ENCODE data around the gene CACNA1G. TPM values are rescaled to one million over a fixed set of nuclear protein-coding genes. Genes with fewer than 3 reads are reported as not detected.
A peak's percentile ranks its signal among the peaks of the same experiment; 100 is the strongest.

The CACNA1G gene
- total RNA-seq, 2 donors from 2014 or later = 3.4 to 6.6 TPM

- Histone ChIP-seq H3K4me3 (no peak overlapping the region), H3K9me3 (no peaks in the 10 kb centered on the region), H3K27ac (peak overlapping the region in 1 of 2 donors; percentile 12), H3K36me3 (no peaks in the 10 kb centered on the region), H3K27me3 (replicated peaks; ENCODE audit: insufficient read depth) (no peaks in the 10 kb centered on the region), H3K4me1 (replicated peaks) (peaks cover 4% of the 10 kb centered on the region)
- peak; percentile 40 for DNase-seq (ENCODE audit: low spot score)
- WGBS = 51% methylated on average over 6 of the region's 6 CpGs
- TF ChIP-seq POLR2A (IDR thresholded peaks at IDR 0.05) (no peak), CTCF (IDR thresholded peaks at IDR 0.05) (no peak), POLR2AphosphoS5 (IDR thresholded peaks at IDR 0.05) (no peak)
- intact Hi-C loops (cut with DNase I) = no loop called here
These were observed 45.4 kb upstream of the CACNA1G start for GRCh38 chr17:50514936-50515702.

GRCh38 chr17:50517011-50517410, 43.5 kb upstream of the CACNA1G start:
- intact Hi-C loops (cut with DNase I) = no loop called here
- Histone ChIP-seq H3K36me3 (no peaks in the 10 kb centered on the region), H3K27me3 (replicated peaks; ENCODE audit: insufficient read depth) (no peaks in the 10 kb centered on the region), H3K9me3 (no peaks in the 10 kb centered on the region), H3K4me3 (no peak overlapping the region), H3K27ac (no peak overlapping the region), H3K4me1 (replicated peaks) (peaks cover 4% of the 10 kb centered on the region)
- DNase-seq (ENCODE audit: low spot score) = no peak
- TF ChIP-seq POLR2AphosphoS5 (IDR thresholded peaks at IDR 0.05) (no peak), CTCF (IDR thresholded peaks at IDR 0.05) (no peak), POLR2A (IDR thresholded peaks at IDR 0.05) (no peak)
- WGBS = 87% methylated on average over 4 of the region's 4 CpGs

GRCh38 chr17:50517504-50518383, 42.8 kb upstream of the CACNA1G start:
- peak overlapping the region in 1 of 2 donors; percentile 20 for H3K27ac ChIP-seq
- no peak overlapping the region for H3K4me3 ChIP-seq
- intact Hi-C loops (cut with DNase I) = no loop called here
- no peaks in the 10 kb centered on the region for H3K36me3 ChIP-seq
- no peak for TF ChIP-seq POLR2AphosphoS5 (IDR thresholded peaks at IDR 0.05)
- no peak for TF ChIP-seq CTCF (IDR thresholded peaks at IDR 0.05)
- TF ChIP-seq POLR2A (IDR thresholded peaks at IDR 0.05) = no peak
- DNase-seq (ENCODE audit: low spot score) = no peak
- no peaks in the 10 kb centered on the region for H3K27me3 ChIP-seq (replicated peaks; ENCODE audit: insufficient read depth)
- no peaks in the 10 kb centered on the region for H3K9me3 ChIP-seq
- 79% methylated on average over 8 of the region's 8 CpGs for WGBS
- peaks cover 4% of the 10 kb centered on the region for H3K4me1 ChIP-seq (replicated peaks)

- no peak for TF ChIP-seq CTCF (IDR thresholded peaks at IDR 0.05)
- no peak for TF ChIP-seq POLR2AphosphoS5 (IDR thresholded peaks at IDR 0.05)
- no peak for TF ChIP-seq POLR2A (IDR thresholded peaks at IDR 0.05)
- no peaks in the 10 kb centered on the region for H3K27me3 ChIP-seq (replicated peaks; ENCODE audit: insufficient read depth)
- no peaks in the 10 kb centered on the region for H3K9me3 ChIP-seq
- WGBS = 60% methylated on average over 13 of the region's 13 CpGs
- no peaks in the 10 kb centered on the region for H3K36me3 ChIP-seq
- H3K4me1 ChIP-seq (replicated peaks) = peaks cover 4% of the 10 kb centered on the region
- H3K27ac ChIP-seq = peak overlapping the region; percentile 20
- no peak overlapping the region for H3K4me3 ChIP-seq
- intact Hi-C loops (cut with DNase I) = no loop called here
- no peak for DNase-seq (ENCODE audit: low spot score)
These were observed 42.0 kb upstream of the CACNA1G start for GRCh38 chr17:50518384-50519023.

Data from prostate gland (tissue), 2 donors.